GM19035 (cell line): Measurements from ENCODE around the gene EVI5.
"Not testable (repeated sequence)": the region's sequence is repeated elsewhere in the genome, so short reads cannot be mapped to it uniquely, and the experiment has no call there.

Experiments
- ATAC-seq: cut with Tn5 transposase; IDR thresholded peaks from one replicate; pipeline ENCODE4 v1.9.1; 2021; ENCODE audit not compliant: unreplicated experiment

The EVI5 gene

DNA sequence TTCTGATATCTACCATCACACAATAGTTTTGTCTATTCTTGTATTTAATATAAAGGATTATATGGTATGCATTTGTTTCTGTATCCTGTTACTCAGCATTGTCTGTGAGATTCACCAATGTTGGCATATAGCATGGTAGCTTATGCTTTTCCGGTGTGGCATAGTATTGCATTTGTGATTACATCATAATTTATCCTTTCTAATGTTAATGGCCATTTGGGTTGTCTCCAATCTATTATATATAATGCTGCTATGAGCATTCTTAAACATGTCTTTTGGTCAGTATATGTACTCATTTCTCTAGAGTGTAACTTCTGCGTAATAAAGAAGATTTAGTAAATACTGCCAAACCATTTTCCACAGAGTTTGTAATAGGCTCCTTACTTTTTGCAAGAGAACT, 257.2 kb downstream of the EVI5 start:
- ATAC-seq = no peak

DNA sequence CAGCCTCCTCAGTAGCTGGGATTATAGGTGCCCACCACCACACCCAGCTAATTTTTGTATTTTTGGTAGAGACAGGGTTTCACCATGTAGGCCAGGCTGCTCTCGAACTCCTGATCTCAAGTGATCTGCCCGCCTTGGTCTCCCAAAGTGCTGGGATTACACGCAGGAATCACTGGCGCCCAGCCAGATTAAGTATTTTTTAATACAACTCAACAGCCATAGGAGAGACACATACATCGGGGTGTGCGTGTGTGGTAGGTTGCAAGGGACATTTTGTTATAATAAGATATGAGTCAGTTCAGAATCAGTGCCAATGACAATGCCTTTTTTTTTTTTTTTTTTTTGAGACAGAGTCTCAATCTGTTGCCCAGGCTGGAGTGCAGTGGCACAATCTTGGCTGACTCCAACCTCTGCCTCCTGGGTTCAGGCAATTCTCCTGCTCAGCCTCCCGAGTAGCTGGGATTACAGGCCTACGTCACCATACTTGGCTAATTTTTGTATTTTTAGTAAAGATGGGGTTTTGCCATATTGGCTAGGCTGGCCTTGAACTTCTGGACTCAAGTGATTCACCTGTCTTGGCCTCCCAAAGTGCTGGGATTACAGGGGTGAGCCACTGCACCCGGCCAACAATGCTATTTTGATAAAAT, 259.8 kb downstream of the EVI5 start:
- not testable (repeated sequence) for ATAC-seq

DNA sequence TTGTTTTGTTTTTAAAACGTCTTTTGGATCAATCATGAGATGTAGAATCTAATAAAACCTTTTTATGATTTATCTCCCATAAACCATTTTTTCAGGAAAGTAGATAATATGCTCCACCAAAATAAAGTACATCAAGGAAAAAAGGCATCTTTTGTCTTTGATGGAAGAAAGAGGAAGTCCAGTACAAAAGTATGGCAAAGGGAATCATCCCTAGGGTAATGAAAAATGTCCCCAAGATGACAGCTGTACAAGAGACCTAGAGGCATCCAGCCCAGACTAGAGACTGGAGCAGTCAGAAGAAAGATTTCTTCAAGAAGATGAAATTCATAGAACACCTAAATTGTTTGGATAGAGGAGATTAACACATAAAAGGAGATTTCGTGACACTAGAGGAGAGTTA, 265.9 kb downstream of the EVI5 start:
- no peak for ATAC-seq

DNA sequence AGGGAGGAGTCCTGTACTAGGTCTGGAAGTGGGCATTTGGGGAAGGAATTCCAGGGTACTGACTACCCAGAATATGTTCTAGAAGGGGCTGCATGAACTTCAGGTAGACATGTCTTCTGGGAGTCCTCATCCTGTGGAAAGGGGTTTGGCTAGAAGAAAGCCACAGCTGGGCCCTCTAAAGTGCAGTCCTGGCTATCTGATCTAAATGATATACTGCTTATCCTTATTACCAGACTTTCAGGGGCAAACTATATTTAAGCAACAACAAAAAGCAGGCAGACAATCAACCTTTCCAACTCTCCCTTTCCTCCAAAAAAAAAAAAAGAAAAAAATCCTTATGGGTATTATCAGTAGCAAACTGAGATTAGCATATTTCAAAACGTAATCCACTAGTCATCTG, 268.3 kb downstream of the EVI5 start:
- ATAC-seq = no peak

DNA sequence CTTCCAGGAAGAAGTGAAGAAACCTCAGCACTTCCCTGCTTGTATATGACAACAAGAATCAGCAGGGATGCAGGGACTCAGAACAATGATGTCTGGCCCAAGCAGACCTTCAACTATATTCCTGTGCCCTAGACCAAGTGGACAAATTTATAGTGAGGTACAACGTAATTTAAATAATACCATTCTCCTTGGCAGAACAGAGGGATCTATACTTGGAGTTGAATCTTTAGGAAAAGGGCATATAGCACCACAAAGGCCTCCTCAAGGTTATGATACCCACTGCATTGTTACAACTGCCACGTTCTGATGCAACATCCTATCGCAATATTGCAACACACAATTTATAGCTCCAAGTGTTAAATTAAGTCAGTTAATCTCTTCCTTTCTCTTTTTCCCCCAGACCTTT, 269.1 kb downstream of the EVI5 start:
- ATAC-seq = no peak

DNA sequence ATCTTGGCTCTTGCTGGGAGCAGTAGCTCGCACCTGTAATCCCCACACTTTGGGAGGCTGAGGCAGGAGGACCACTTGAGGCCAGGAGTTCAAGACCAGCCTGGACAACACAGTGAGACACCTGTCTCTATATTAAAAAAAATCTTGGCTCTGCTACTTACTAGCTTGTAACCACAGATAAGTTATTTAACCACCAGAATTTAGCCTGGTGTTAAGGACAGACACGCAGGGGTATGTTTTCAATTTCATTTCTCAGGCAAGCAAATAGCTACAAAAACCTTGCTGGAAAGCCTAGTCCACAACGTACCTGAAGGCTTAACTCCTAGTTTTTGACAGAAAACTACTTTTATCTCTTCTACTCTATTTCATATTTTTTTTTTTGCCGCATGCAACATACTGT, 273.4 kb downstream of the EVI5 start:
- ATAC-seq = no peak

DNA sequence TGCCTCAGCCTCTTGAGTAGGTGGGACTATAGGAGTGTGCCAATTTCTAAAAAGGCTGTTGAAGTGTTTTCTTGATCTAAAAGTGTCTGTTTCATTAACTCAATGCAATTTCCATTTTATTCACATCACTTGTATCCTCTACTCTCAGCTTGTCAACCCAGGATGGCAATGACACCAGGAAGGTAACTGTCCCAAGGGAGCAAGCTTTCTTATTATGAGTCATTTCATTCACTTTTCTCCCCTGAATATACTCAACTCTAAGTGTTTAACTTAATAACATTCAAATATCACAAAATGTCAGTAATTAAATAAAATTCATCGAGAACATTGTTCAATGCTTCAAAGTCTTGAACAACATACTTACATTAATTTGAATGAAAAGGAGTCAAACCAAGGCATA, 275.3 kb downstream of the EVI5 start:
- no peak for ATAC-seq

DNA sequence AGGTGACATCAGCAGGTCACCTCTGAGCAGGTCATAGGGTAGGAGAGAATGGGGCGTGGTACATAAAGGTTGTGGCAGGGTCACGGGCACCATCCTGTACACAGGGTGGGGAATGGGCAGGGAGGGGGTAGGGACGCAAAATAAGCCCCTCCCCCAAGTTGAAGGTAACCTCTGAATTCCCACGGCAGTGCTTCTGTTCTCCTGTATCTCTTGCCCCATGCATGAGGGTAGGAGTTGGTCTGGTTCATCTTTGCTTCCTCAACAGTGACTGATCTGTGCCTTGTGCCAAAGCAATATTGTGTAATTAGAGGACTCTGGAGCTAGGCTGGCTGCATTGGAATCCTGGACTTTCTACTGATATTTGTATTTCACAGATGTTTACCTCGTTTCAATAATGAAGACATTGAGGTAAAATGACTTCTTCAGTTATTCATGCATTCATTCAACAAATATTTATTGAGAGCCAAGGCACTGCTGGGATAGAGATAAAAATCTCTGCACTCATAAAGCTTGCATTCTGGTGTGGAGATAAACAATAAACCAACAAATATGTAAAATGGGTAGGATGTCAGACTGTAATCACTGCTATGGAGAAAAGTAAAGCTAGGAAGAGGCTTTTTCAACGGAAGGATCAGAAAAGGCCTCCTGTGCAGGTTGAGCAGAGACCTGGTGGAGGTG, 279.8 kb downstream of the EVI5 start:
- ATAC-seq = no peak

DNA sequence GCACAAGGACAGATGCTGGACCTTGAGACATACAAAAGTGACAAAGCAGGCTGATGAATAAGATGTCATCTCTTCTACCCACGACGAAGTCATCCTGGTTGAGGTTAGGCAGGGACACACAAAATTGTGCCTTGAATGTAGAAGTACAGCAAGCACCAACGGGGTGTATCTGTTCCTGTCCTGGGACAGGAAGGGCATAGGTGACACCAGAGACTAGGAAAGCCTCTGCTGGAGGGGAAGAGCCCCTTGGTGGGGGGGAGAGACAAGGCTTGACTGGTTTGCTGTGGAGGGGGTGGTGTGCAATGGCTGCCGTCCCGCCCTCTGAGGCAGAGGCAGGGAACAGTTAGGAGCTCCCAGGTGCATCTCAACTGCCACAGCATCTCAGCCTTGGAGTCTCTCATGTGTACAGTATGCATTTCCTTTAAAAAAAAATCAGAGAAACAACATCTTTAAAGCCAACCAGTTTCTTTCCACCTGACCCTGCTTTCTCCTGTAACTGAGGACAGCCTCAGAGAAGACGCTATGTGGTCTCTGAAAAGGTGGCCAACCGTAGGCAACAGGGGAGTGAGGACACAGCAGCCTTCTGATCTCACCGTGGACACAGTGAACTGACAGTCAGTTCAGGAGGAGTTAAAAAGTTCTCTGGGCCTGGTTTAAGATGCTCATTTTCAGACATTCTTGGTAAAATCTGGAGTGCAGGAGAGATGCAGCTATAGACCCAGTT, 280.5 kb downstream of the EVI5 start:
- ATAC-seq = no peak

DNA sequence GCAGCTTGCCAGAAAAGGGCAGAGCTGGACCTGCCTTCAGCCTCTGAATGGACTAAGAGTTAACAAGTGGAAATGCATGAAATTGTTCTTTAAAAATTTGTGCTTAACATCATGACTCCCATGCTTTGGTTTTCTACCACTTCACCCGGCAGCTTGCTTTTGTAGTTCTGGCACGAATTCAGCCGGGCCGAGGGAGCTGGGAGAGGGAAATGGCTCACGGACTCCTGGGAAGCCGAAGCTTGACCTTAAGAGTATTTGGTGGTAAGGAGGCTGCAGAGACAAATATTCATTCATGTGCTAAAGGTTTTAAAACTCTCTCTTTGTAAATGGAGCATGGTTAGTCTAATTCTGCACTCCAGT, 281.0 kb downstream of the EVI5 start:
- ATAC-seq = no peak

DNA sequence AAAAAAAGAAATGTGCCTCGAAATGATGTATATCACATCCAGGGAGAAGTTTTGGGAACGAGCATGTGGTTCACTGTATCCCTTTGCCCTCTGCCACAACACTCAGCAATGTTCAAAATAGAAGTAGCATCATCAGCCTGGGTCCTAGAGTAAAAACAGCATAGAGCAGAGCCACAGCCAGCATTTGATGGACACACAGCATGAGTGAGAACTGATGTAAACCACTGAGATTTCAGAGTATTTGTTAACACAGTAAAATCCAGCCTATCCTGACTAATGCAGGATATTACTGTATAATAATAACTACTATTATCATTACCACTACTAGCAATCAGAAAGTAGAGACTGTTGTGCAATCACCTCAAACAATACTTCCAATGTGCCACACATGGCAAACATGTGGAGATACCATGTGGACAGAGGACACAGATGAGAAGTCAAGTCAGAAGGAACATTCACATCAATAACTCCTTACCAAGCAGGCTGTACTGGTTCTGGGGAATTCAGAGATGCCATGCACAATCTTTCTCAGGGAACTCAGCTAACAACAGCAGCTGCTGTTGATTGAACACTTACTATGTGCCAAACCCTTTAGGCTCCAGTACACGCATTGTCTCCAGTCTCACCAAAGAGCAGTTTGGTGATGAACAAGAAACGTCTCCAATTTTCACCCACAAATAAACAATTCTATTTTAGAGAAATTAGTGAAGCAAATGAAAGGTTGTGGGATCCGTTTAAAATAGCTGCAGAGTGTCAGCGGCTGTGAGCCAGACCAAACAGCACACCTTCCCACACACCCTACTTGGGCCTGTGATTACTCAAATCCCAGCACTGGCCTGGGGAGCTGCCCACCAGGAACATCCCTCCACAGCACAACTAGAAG, 281.6 kb downstream of the EVI5 start:
- ATAC-seq = no peak

DNA sequence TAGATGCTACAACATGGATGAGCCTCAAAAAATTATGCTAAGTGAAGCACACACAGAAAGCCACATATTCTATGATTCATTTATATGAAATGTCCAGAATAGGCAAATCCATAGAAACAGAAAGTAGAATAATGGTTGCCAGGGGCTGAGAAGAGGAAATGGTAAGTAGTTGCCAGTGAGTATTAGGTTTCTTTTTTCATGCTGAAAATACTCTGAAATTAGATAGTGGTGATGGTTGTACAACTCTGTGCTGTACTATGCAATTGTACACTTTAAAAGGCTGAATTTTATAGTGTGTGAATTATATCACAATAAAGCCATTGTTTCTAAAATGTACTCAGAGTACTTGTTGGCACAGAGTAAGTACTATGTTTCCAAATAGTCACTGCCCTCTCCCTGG, 282.7 kb downstream of the EVI5 start:
- ATAC-seq = no peak

DNA sequence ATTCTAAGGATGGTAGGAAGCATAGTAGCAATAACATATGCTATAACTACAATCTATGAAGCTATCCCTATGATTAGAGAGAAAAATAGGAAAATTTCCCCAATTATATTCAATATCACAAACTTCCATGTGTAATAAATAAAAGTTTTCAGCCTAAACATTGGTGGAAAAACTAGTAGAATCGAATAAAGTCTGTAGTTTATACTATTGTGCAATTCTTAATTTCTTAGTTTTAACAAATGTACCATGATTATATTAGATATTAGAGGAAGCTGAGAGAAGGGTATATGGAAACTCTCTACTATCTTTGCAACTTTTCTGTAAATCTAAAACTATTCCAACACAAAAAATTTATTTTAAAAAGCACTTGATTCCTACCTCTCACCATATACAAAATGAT, 284.4 kb downstream of the EVI5 start:
- ATAC-seq = no peak

DNA sequence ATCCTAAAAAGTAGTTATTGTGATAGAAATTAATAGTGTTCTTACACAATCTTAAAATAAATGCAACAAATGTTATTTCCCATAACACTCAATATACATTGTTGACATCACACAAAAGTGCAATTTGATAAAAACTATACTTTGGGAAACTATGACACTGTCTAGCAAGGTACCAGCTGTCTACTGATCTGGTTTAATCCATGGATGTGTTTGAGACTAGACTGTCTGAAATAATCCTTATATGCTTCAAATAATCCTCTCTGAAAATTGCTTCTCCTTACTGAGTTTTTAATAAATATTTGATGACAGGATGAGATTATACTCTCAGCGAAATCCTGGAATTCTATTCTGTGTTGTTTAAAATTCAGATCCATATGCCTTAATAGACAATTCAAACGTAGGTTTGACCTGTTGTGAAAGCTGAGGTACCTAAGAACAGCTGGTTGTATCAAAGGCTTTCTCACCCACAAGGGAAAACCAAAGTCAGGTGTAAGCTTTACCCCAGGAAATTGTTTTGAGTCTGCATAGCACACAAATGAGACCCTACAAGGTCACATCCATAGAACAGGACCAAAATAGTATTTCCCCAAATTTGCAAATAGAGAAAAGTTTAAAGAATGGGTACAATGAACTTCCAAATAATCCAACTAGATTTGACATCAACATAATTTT, 289.4 kb downstream of the EVI5 start:
- ATAC-seq = no peak

DNA sequence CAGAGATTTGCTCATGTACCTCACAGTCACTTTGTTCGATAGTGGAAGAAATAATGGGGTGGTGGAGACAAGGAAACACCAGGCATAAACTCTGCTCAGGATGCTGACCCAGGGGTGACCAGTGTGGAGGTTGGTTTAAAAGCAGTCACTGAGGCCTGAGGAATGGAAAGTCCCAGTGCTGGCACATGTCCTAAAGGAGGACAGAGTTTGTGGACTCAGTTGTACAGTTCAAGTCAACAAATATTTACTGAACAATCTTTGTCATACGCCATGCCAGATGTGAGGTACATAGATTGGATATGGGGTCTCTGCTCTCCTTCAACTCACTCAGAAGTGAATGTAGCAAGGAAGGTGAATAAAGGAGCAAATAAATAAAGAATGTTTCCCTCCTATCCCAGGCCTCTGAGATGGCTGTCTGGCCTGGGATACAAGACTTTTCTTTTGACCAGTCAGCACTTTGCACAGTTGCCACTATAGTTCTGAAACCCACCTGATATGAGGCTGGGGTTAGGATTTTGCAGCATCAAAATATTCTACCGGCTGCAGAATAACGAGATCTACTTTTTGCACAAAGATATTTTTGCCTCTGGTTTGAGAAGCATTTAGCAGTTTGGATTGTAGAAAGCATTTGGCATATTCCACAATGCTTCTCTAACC, 290.3 kb downstream of the EVI5 start:
- no peak for ATAC-seq

DNA sequence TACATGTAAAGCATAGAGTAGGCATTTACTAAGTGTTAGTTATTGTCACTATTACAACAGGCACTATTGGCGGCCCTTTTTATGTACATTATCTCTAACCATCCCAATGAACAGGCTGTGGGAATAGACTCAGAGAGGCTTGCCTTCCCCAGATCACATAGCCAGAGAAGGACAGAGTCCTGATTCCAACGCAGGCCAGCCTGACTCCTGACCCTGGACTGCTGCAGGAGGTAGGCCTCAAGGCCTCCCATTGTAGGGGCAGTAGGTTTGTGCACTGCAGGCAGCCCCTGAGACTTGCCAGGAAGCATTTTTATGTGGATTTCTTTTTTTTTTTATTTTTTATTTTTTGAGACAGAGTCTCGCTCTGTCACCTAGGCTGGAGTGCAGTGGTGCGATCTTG, 291.8 kb downstream of the EVI5 start:
- no peak for ATAC-seq

DNA sequence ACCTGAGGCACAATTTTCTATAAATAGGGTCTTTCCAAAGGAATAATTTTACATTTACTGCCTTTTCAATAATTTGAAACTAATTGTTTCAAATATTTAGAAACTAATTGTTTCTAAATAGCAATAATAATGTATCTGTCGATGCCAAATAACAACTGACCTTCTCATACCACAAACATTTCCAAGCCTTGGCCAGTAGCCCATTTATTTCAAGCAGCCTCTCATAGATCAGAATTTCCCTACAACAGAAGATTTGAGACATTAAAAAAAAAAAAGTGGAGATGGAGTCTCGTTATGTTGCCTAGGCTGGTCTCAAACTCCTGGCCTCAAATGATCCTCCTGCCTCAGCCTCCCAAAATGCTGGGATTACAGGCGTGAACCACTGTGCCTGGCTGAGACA, 296.1 kb downstream of the EVI5 start:
- ATAC-seq = no peak

DNA sequence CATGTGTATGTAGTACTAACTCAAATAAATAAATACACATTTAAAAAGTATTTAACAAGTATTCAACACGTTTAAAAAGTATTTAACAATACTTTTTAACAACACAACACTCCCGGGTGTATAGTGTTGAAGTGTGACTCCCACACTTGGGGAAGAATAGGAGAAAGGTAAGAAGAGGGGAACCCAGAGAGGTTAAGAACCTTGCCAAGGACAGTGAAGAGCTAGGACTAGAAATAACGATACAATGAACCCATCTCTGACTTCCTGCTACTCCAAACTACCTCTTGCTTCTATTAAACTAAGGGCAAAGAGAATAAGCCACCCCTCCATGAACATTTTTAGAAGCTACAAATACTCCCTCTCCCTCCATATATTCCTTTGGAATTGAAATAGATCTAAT, 296.5 kb downstream of the EVI5 start:
- no peak for ATAC-seq

DNA sequence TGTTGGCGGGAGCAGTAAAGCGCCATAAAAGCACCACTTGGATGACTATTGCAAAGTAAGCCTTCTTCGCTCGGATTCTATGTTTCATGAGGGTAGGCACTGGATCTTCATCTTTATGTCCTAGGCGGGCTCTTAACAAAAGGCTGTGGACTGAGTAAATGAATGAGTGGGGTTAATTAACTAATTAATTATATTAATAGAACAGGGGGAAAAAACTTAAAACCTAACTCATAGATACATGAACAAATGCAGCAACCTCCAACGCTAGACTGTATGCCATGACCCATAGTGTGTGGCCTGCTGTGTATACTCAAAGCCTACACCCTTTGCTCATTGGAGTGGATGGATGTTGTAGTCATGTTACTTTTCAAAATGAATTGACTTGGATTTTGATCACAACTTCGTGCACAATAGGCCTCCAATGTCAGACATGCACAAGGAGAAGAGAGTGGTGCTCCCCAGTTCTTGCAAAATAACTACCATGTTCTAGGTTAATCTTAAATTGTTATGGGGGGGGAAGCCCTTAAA, 297.8 kb downstream of the EVI5 start:
- no peak for ATAC-seq
